Measurements from ENCODE around the gene ZCCHC14. TPM values are rescaled to one million over a fixed set of nuclear protein-coding genes. Genes with fewer than 3 reads are reported as not detected.

ZCCHC14 gene
- total and polyA plus RNA-seq, 2 of the 13 experiments (the other 11 are each of a cell fraction or from before 2014, with no cell fraction given), result 12.4 to 12.5 TPM

DNA sequence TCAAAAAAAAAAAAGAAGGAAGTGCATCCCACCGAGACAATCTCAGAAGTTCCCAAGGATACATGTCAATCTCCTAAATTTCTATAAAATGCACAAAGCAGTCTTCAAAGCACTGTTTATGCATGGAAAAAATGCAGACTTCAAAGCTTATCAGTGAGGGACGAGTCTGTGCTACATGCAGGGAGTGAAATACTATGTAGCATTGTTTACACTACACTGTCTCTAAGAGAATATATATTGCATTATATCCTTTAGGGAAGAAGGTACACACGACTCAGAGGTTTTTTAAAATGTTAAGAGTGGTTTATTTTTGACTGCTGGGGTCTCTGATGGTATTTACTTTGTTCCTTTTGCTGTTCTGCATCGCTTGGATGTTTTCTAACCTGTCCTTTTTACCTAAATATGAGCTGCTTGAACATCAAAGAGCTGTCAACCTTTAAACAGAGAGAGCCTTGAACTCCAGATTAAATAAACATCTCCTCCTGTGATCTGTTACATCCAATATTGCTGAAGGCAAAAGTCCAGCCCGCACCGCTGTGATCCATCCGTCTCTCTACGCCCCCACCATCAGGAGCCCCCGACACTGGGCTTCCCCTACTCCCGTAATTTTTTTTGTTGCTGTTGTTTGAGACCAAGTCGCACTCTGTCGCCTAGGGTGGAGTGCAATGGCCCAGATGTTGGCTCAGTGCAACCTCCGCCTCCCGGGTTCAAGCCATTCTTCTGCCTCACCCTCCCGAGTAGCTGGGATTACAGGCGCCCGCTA, 110.6 kb downstream of the ZCCHC14 start (continued):
- no peak for TF ChIP-seq CHD4 (IDR thresholded peaks at IDR 0.05; ENCODE audit: borderline replicate concordance, low read length)
- TF ChIP-seq, protein P1, sequence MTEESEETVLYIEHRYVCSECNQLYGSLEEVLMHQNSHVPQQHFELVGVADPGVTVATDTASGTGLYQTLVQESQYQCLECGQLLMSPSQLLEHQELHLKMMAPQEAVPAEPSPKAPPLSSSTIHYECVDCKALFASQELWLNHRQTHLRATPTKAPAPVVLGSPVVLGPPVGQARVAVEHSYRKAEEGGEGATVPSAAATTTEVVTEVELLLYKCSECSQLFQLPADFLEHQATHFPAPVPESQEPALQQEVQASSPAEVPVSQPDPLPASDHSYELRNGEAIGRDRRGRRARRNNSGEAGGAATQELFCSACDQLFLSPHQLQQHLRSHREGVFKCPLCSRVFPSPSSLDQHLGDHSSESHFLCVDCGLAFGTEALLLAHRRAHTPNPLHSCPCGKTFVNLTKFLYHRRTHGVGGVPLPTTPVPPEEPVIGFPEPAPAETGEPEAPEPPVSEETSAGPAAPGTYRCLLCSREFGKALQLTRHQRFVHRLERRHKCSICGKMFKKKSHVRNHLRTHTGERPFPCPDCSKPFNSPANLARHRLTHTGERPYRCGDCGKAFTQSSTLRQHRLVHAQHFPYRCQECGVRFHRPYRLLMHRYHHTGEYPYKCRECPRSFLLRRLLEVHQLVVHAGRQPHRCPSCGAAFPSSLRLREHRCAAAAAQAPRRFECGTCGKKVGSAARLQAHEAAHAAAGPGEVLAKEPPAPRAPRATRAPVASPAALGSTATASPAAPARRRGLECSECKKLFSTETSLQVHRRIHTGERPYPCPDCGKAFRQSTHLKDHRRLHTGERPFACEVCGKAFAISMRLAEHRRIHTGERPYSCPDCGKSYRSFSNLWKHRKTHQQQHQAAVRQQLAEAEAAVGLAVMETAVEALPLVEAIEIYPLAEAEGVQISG (CRISPR knock-in tag; IDR thresholded peaks at IDR 0.05), result peak; percentile 75
- TF ChIP-seq ZNF3 (CRISPR knock-in tag; IDR thresholded peaks at IDR 0.05), result 0 out of 2 replicates have a peak, but pooled peaks have one; percentile 47
- TF ChIP-seq ZNF160 (CRISPR knock-in tag; IDR thresholded peaks at IDR 0.05), result no peak
- peak; percentile 70; the same call in 1 of the 2 replicates for TF ChIP-seq SRF (IDR thresholded peaks at IDR 0.05; ENCODE audit: low read depth, low read length)
- TF ChIP-seq, protein P2, sequence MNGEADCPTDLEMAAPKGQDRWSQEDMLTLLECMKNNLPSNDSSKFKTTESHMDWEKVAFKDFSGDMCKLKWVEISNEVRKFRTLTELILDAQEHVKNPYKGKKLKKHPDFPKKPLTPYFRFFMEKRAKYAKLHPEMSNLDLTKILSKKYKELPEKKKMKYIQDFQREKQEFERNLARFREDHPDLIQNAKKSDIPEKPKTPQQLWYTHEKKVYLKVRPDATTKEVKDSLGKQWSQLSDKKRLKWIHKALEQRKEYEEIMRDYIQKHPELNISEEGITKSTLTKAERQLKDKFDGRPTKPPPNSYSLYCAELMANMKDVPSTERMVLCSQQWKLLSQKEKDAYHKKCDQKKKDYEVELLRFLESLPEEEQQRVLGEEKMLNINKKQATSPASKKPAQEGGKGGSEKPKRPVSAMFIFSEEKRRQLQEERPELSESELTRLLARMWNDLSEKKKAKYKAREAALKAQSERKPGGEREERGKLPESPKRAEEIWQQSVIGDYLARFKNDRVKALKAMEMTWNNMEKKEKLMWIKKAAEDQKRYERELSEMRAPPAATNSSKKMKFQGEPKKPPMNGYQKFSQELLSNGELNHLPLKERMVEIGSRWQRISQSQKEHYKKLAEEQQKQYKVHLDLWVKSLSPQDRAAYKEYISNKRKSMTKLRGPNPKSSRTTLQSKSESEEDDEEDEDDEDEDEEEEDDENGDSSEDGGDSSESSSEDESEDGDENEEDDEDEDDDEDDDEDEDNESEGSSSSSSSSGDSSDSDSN (CRISPR knock-in tag; IDR thresholded peaks at IDR 0.05), result no peak; the same call in 1 of the 2 replicates
- TF ChIP-seq, protein P3, sequence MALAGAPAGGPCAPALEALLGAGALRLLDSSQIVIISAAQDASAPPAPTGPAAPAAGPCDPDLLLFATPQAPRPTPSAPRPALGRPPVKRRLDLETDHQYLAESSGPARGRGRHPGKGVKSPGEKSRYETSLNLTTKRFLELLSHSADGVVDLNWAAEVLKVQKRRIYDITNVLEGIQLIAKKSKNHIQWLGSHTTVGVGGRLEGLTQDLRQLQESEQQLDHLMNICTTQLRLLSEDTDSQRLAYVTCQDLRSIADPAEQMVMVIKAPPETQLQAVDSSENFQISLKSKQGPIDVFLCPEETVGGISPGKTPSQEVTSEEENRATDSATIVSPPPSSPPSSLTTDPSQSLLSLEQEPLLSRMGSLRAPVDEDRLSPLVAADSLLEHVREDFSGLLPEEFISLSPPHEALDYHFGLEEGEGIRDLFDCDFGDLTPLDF (CRISPR knock-in tag; IDR thresholded peaks at IDR 0.05), result peak; percentile 65
- no peak for TF ChIP-seq MTA3 (CRISPR knock-in tag; IDR thresholded peaks at IDR 0.05)
- TF ChIP-seq NBN (conservative IDR thresholded peaks at IDR 0.05), result no peak
- TF ChIP-seq ZFP36L1 (CRISPR knock-in tag; IDR thresholded peaks at IDR 0.05), result peak; percentile 91; the same call in 1 of the 2 replicates
- no peak for TF ChIP-seq ZNF883 (CRISPR knock-in tag; IDR thresholded peaks at IDR 0.05; ENCODE audit: not compliant biosample characterization)
- peak; percentile 44; the same call in 1 of the 2 replicates for TF ChIP-seq KMT2B (CRISPR knock-in tag; IDR thresholded peaks at IDR 0.05)
- TF ChIP-seq ZNF782 (CRISPR knock-in tag; IDR thresholded peaks at IDR 0.05; ENCODE audit: borderline replicate concordance), result 0 out of 2 replicates have a peak, but pooled peaks have one; percentile 67
- TF ChIP-seq, protein P4, sequence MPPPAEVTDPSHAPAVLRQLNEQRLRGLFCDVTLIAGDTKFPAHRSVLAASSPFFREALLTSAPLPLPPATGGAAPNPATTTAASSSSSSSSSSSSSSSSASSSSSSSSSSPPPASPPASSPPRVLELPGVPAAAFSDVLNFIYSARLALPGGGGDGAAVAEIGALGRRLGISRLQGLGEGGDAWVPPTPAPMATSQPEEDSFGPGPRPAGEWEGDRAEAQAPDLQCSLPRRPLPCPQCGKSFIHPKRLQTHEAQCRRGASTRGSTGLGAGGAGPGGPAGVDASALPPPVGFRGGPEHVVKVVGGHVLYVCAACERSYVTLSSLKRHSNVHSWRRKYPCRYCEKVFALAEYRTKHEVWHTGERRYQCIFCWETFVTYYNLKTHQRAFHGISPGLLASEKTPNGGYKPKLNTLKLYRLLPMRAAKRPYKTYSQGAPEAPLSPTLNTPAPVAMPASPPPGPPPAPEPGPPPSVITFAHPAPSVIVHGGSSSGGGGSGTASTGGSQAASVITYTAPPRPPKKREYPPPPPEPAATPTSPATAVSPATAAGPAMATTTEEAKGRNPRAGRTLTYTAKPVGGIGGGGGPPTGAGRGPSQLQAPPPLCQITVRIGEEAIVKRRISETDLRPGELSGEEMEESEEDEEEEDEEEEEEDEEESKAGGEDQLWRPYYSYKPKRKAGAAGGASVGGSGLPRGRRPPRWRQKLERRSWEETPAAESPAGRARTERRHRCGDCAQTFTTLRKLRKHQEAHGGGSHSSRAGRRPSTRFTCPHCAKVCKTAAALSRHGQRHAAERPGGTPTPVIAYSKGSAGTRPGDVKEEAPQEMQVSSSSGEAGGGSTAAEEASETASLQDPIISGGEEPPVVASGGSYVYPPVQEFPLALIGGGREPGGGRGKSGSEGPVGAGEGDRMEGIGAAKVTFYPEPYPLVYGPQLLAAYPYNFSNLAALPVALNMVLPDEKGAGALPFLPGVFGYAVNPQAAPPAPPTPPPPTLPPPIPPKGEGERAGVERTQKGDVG (CRISPR knock-in tag; IDR thresholded peaks at IDR 0.05; ENCODE audit: borderline replicate concordance), result peak; percentile 65; the same call in 1 of the 2 replicates
- 0 out of 2 replicates have a peak, but pooled peaks have one; percentile 66 for TF ChIP-seq KLF12 (CRISPR knock-in tag; IDR thresholded peaks at IDR 0.05; ENCODE audit: borderline replicate concordance)
- TF ChIP-seq, protein P5, sequence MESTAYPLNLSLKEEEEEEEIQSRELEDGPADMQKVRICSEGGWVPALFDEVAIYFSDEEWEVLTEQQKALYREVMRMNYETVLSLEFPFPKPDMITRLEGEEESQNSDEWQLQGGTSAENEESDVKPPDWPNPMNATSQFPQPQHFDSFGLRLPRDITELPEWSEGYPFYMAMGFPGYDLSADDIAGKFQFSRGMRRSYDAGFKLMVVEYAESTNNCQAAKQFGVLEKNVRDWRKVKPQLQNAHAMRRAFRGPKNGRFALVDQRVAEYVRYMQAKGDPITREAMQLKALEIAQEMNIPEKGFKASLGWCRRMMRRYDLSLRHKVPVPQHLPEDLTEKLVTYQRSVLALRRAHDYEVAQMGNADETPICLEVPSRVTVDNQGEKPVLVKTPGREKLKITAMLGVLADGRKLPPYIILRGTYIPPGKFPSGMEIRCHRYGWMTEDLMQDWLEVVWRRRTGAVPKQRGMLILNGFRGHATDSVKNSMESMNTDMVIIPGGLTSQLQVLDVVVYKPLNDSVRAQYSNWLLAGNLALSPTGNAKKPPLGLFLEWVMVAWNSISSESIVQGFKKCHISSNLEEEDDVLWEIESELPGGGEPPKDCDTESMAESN (CRISPR knock-in tag; conservative IDR thresholded peaks at IDR 0.05), result 0 out of 2 replicates have a peak, but pooled peaks have one; percentile 25
- peak; percentile 87 for TF ChIP-seq KAT8 (CRISPR knock-in tag; IDR thresholded peaks at IDR 0.05)

Data from HepG2 (cell line).